ENCODE data around the gene REPIN1.

DNA sequence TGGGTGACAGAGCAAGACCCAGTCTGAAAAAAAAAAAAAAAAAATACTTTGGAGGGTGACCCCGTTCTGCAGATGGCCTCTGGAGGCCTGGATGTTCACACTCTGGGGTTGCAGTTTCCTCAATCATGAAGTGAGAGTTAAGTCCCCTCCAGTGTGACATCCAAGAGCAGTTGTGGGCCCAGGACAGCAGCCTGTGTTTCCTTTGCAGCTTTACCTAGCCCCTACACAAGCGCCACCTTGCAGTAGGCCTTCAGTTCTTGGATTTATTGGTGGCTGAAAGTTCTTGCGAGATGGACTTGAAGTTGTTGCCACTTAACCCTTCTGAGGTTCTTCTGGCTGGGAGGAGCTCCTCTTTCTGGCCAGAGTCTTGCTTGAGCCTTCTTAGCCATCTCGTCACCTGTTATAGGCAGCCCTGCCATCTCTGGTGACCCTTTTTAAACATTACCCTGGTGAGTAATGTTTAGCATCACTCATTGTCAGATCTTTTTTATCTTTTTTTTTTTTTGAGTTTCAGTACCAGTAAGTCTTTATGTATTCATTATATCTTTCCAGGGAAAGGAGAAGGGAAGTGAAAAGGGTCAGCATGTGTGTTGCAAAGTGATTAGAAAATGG lies 41.9 kb upstream of the REPIN1 start:
- TF ChIP-seq EZH2 (IDR thresholded peaks at IDR 0.05; ENCODE audit: borderline replicate concordance, low read depth, low read length, severe bottlenecking), result no peak
- TF ChIP-seq, protein P1, sequence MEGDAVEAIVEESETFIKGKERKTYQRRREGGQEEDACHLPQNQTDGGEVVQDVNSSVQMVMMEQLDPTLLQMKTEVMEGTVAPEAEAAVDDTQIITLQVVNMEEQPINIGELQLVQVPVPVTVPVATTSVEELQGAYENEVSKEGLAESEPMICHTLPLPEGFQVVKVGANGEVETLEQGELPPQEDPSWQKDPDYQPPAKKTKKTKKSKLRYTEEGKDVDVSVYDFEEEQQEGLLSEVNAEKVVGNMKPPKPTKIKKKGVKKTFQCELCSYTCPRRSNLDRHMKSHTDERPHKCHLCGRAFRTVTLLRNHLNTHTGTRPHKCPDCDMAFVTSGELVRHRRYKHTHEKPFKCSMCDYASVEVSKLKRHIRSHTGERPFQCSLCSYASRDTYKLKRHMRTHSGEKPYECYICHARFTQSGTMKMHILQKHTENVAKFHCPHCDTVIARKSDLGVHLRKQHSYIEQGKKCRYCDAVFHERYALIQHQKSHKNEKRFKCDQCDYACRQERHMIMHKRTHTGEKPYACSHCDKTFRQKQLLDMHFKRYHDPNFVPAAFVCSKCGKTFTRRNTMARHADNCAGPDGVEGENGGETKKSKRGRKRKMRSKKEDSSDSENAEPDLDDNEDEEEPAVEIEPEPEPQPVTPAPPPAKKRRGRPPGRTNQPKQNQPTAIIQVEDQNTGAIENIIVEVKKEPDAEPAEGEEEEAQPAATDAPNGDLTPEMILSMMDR (IDR thresholded peaks at IDR 0.05; ENCODE audit: borderline replicate concordance, extremely low read depth, low read length, poor library complexity, severe bottlenecking), result no peak

Data from DND-41 (cell line).